HG03457 (cell line): ENCODE data around the gene DYNLL1.
"Not testable (repeated sequence)": the region's sequence is repeated elsewhere in the genome, so short reads cannot be mapped to it uniquely, and the experiment has no call there.

ENCODE experiments used
- ATAC-seq: cut with Tn5 transposase; IDR thresholded peaks from one replicate; pipeline ENCODE4 v1.9.1; 2021; ENCODE audit warnings: moderate number of reproducible peaks; ENCODE audit not compliant: unreplicated experiment

DYNLL1 gene

DNA sequence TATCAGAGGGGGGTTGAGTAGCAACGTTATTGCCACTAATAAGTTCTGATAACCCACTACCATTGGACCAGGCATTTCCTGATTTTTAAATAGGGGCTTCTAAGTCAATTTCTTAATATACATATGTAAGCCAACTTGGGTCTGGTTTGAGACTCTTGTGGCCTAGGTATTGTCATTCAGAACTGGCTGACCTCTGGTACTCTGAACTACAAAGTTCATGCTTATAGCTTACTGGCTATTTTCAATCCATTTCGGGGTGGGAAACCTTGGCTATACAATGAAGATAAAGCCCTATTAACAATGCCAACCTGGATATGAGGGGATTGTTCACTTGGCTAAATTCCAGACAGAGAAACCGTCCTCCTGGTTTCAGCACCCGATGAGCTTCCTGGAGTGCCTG is 8.7 kb downstream of the DYNLL1 start:
- no peak for ATAC-seq

DNA sequence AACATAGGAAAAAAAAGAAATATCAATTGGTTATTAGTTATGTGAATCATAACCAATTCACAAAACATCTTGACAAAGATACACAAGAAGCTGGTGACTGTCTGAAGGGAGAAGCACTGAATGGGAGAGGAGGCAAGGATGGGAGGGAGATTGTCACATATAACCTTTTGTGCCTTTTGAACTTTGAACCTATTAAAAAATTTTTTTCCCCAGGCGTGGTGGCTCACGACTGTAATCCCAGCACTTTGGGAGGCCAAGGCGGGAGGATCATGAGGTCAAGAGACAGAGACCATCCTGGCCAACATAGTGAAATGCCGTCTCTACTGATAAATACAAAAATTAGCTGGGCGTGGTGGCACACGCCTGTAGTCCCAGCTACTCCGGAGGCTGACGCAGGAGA is 12.6 kb downstream of the DYNLL1 start:
- no peak for ATAC-seq

DNA sequence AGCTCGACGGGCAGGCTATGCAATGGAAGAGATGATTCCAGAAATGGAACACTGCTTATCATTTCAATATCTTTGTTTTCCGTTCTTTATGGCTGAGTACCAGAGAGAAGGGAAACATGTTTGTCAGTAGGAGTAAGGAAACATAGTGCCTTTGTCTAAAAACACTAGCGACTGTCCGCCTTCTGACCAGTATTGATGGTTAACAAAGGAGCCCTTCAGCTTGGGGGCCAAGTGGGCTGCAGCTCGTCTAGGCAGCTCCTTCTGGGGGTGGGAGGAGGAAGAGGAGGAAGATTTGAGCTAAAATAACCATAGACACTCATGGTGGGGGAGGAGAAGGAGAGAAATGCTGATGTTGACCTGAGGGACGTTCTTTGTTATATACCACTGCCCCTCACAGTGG is 18.1 kb downstream of the DYNLL1 start:
- ATAC-seq, result no peak

DNA sequence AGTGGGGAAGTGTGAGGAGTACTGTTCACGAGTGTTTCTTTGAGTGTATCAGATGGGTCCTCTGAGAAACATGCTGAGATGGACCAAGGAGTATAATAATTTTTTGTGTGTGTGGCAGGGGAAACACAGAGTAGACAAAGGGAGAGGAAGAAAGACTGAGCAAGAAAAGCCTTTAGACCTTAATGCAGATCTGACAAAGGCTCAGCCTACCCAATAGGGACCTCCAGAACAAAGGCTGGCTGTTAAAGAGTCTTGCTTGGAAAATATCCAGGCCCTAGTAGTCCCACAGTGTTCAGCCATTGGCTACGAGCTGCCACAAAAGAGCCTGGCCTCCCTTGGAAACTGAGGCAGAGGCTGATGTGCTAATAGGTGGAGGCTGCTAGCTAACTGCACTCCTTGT is 19.6 kb downstream of the DYNLL1 start:
- ATAC-seq, result no peak

DNA sequence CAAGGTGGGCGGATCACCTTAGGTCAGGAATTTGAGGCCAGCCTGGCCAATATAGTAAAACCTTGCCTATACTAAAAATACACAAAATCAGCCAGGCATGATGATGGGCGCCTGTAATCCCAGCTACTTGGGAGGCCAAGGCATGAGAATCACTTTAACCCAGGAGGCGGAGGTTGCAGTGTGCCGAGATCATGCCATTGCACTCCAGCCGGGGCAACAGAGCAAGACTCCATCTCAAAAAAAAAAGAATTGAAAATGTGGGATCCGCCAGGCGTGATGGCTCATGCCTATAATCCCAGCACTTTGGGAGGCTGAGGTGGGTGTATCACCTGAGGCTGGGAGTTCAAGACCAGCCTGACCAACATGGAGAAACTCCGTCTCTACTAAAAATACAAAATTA is 23.4 kb downstream of the DYNLL1 start:
- ATAC-seq, result not testable (repeated sequence)

DNA sequence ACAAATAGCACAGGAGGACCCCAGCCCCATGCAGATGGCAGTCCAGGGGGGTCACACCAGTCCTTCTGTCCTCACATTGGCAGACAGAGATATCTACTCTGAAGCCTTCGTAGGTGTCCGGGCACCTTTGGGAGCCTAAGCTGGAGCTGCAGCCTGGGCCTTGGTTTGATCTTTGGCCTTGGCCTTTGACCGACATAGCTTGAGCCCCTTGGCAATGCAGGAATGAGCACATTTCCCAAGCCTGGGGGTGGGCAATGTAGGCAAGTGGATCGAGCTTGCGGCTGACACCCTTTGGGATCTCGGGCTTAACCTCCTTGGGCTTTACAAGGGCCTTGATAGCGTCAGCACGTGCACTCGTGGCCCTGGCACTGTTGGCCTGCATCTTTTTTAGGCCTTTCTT is 26.7 kb downstream of the DYNLL1 start:
- ATAC-seq, result no peak

DNA sequence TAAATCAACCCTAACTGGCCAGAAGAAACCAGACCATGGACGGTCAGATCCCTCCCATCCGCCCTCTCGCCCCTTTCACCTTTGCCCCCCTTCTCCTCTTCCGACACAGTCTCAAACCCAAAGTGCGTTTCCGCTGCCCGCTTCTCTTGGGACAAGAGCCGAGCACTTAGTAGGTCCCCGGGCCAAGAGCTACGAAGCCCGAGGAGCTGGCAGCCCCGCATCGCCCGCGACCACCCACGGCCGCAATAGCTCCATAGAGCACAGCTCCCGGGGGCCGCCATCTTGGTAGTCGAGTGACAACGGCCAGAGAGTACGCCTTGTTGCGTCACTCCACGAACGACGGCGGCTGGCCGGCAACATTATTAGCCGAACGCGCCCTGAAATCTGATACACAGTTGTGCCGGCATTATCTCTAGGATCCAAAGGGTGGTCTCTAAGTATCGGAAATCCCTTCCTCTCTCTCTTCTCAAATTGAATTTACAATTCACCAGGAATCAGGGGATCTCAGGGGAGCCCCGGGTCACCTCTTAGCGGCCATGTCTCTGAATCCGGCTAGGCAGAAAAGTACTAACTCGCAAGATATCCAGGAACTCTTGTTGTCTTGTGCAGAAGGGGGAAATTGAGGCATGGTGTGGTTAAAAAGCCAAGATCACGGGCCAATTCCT is 33.1 kb downstream of the DYNLL1 start, which contains the start of gene COQ5:
TSS of gene COQ5 (minus strand) at position 298 of the 665 bp plus-strand sequence. CDS start at position 281, 17 bp downstream.
- ATAC-seq, result peak; percentile 63

DNA sequence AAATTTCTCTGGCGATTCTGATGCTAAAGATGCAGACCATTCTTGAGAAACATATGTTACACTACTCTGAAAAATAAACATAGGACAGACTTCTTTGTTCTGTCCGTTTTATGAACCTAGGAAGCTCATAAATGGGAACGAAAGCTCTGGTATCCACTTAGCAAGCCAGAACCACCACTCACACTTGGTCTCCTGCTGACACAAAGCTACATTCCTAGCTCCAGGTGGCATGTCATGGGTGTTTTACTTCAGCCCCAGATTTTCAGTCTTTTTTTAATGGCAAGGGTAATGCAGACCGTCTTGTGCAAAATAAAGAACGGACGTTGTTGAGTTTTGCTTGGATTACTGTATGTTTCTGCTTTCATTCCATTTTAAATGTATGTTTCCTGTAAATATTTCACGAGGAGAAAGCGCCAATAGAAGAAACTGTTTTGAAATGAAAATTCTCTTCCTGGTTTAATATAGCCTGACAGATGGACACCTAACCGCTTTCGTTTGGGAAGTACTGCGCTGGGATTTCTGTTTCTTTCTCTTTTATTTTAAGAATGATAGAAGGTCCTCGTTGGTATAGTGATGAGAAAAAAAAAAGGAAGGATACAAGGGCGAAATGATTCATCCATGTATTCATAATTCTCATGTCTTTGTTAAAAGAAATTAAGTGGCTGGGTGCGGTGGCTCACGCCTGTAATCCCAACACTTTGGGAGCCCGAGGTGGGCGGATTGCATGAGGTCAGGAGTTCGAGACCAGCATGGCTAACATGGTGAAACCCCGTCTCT is 33.9 kb downstream of the DYNLL1 start:
- ATAC-seq, result no peak

DNA sequence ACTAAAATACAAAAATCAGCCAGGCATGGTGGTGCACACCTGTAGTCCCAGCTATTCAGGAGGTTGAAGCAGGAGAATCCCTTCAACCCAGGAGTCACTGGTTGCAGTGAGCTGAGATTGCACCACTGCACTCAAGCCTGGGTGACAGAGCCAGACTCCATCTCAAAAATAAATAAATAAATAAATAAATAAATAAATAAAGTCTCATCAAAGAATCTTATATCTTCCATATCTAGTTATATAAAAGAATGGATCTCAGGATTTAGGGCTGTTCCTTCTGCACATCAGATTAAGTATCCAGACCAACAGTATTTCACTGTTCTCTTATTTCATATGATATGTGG is 34.5 kb downstream of the DYNLL1 start:
- ATAC-seq, result not testable (repeated sequence)

DNA sequence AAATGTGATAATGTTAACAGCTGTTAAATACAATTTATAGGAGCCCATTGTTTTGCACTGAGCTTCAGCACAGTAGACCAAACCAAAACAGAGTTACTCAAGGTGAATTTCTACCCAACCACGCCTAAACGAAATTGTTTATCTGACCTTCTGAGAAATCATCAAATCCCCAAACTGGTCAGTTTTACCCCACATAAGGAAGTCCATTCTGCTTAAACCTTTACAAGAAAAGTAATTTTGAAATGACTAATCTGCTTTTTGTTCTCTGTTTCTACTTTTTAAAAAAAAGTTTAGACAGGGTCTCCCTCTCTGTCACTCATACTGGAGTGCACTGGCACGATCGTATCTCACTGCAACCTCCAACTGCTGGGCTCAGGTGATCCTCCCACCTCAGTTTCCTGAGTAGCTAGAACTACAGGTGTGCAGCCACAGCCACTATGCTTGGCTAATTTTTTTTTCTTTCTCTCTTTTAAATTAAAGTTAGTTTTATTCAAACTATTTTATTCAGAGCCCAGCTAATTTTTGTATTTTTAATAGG is 36.9 kb downstream of the DYNLL1 start:
- no peak for ATAC-seq

DNA sequence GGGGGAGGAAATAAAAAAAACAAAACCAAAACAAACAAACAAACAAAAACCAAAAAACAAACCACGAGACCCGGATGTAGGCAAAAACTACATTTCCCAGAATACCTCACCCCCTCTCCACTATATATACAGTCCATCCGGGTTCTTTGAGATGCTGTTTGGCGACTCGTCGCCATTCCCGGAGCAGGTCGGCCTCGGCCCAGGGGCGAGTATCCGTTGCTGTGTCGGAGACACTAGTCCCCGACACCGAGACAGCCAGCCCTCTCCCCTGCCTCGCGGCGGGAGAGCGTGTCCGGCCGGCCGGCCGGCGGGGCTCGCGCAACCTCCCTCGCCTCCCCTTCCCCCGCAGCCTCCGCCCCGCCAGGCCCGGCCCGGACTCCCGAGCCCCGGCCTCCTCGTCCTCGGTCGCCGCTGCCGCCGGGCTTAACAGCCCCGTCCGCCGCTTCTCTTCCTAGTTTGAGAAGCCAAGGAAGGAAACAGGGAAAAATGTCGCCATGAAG is 38.3 kb downstream of the DYNLL1 start, which contains the start of gene RNF10:
TSS of gene RNF10 (plus strand) at position 154 of the 500 bp plus-strand sequence. CDS start 456 bp downstream, outside the sequence.
- ATAC-seq, result peak; percentile 51

DNA sequence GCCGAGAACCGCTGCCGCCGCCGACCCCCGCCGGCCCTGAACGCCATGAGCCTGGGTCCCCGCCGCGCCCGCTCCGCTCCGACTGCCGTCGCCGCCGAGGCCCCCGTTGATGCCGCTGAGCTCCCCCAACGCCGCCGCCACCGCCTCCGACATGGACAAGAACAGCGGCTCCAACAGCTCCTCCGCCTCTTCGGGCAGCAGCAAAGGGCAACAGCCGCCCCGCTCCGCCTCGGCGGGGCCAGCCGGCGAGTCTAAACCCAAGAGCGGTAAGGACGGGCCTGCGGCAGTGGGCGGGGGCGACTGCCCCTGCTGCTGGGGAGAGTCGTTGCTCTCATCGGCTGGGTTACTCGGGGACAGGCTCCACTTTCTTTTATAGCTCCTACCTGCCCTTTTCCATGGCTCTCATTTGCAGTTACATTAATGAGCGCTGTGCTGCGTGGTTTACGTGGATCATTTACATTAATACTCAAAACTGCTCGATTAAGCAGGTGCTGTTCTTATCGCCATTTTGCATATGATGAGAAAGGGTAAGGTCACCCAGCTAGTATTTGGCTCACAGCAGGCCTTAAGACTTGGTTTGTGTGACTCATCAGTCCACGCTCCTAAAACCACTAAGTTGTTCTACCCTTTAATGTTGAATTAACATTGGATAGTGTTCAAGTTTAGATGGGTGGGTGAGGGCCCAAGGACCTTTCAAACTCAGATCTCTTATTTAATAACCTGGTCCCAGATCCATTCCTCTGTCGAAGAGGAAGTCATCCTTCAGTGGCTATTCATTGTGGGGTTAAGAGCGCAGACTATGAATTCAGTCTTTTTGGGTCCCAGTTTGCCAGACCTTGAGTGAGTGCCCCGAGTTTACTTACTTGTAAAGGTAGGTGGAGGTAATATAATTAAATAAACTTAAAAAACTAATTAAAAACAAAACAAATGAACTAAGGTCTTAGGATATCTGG is 39.1 kb downstream of the DYNLL1 start:
- ATAC-seq, result peak; percentile 24

DNA sequence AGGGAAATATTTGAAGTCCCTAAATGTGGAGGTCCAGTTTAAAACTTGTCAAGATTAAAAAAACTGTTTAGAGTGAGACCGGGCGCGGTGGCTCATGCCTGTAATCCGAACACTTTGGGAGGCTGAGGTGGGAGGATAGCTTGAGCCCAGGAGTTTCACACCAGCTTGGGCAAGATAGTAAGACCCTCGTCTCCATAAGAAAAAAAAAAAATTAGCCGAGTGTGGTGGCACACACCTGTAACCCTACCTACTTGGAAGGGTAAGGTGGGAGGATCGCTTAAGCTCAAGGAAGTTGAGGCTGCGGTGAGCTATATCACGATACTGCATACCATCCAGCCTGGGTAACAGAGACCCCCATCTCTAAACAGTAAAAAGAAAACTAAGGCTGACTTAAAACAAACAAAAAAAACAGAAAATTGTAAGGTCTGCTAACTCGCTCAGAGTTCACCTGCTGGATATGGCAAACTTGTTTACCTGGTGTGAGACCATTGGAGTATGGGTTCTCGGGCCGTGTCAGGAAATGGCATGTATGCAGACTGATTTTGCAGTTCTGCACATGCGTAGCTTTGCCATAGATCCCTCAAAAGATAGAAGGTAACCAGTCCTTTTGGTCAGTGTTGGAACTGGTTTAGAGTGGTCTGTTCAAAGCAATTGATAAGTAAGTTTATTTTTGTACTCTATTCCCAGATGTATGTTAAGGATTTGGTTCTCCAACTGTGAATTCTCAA is 40.3 kb downstream of the DYNLL1 start:
- no peak for ATAC-seq

DNA sequence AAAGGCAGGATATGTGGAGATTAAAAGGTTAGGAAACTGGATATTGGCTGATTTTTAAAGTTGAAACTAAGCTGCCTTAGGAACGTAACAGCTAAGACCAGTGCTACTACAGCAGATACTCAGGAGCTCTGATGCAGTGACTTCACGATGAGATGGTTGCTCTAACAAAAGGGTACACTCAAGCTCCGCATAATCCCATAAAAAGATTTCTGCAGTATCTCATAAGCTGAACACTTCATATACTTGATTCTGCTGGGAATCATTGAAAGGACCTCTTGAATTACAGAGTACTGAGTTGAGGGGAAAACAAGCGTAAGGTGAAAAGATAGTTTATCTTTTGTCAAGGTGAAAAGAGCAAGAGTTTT is 41.9 kb downstream of the DYNLL1 start:
- no peak for ATAC-seq

DNA sequence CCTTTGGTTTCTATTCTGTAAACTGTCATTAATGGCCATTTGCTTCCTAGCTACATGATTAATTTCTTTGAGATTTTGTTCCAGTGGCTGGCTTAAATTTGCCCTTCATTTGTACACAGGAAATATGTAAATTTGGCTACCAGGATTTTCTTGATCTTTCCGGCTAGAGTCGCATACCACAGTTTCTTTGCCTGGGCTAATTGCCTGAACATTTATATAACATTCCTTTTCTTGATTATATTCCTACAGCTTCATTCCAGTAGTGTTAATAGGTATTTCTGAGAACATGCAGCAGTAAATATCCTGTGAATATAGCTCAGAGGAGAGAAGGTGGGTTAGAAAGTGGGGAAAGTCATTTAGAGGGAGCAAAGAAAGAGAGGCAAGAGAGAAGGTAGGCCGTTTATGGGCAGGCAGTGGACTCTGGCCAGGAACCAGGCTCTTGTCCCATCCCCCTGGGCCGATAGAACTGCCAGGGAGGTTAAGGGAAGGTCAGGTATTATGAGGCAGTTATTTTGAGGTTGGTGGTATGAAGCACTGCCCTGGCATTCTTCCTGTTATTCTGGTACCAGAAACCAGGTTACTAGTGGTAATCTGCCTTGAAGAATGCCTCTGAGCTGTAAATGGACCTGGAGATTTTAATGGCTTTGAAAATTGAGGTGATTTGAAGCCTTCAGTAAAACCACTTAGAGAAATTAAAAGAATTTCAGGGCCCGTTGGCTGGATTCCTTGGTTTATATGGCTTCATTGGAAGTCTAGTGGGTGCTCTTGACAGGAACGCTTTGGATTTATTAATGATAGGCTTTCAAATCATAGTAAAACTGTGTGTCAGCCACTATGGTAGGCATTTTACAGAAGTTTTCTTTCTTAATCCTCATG is 42.6 kb downstream of the DYNLL1 start:
- ATAC-seq, result no peak

DNA sequence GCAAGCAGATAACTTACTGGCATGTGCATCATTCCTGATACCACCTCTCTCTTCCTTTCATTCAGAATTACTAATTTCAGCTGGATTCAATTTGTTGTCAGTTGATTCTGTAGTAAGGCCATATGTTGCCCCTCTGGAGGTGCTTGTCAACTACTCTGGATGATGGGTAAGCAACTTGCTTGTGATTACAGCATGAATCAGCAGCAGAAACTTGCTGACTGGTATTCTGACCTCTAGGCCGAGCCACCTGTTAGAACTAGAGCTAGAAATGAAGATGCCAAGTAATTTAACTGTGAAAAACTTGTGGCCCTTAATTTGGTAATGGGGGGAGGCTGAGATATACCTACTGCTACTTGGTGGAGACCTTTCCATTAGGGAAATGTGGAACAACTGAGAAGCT is 43.4 kb downstream of the DYNLL1 start:
- no peak for ATAC-seq

DNA sequence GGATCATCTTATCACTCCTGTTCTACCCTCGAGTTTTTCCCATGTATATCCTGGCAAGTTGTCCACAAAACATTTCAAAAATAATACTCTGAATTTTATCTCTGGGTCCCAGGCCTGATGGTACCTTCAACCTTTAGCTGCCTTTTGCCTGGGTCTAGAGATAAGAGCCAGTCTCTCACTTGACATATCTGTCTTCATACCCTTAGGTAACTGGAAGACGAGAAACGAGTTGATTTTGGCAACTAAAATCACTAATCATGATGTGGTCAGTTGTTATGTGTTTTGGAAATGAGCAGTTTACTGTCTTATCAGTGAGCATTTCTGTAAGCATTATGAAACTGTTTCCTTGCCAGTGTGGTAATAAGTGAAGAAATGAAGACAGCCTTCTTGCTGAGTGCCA is 44.5 kb downstream of the DYNLL1 start:
- ATAC-seq, result no peak

DNA sequence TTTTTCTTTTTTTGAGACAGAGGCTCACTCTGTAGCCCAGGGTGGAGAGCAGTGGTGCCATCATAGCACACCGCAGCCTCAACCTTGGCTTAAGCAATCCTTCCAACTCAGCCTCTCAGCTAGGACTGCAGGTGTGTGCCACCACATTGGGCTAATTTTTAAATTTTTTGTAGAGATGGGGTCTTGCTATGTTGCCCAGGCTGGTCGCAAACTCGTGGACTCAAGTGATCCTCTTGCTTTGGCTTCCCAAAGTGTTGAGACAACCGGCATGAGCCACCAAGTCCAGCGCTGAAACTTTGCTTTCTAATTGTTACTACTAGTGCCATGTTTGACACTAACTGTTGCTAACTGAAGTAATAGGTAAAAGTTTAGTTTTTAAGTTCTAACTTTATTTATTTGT is 46.3 kb downstream of the DYNLL1 start:
- ATAC-seq, result no peak

DNA sequence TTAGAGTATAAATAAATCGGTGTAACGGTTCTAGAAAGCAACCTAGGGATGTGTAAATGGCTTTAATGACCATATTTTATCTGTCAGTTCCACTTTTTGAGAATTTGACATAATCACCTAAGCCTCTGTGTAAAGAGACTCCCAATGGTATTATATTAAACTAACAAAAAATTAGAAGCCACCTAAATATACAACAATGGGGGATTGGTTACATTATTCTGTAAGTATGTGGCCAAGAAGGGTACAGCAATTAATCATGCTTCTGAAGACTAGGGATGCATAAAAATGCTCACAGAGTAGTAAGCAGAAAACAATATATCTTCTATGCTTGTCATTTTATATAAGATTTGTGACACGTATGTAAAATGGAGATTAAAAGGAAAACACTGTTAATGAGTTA is 48.8 kb downstream of the DYNLL1 start:
- no peak for ATAC-seq
